D721Med (cell line): ENCODE data around the gene NT5DC4.
"Not testable (repeated sequence)": the region's sequence is repeated elsewhere in the genome, so short reads cannot be mapped to it uniquely, and the experiment has no call there.

Experiments used
- DNase-seq: peaks from one replicate; pipeline ENCODE4 v3.0.0; 2011; ENCODE audit warnings: low spot score; ENCODE audit not compliant: insufficient read length
- FAIRE-seq: peaks from 2 replicates; lab custom pipeline; 2011; peaks lifted over from hg19 to GRCh38; lab: Jason Lieb, UNC
- CTCF ChIP-seq: IDR thresholded peaks from 2 replicates; pipeline ENCODE4 v1.5.1; 2012; ENCODE audit warnings: mild to moderate bottlenecking, control low read depth; ENCODE audit not compliant: insufficient read depth; ENCODE audit errors: missing control alignments

Gene NT5DC4

DNA sequence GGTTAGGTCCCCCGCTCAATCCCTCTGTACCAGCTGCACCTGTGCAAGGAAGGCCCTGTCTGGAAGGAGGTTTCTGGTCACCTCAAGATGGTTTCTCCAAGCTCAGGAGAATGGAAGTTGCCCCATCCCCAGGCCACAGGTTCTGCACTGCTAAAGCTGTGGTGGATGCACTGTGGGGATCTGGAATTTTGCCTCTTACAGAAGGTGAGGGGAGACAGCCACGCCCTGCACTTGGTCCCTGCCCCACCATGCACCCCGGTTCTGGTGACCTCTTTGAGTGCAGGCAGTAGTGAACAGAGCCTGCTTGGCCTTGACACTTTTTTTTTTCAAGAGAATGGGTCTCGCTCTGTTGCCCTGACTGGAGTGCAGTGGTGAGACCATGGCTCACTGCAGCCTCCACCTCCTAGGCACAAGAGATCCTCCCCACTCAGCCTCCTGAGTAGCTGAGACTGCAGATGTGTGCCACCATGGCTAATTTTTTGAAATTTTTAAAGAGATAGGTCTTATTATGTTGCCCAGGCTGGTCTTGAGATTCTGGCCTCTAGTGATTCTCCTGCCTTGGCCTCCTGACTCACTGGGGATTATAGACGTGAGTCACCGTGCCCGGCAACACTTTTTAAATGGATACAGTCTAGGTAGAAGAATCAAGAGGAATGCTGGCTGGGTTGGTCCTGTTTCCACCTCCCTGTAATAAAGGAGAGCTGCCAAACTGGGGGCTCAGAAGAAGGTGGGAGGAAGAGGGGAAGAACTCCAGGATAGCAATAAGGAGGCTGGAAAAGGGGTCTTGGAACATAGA lies 5.8 kb upstream of the NT5DC4 start:
- DNase-seq (no peak), FAIRE-seq (no peak)
- no peak for TF ChIP-seq CTCF

- not testable (repeated sequence) for FAIRE-seq
Observed at GRCh38 chr2:112716094-112716493, 4.7 kb upstream of the NT5DC4 start.

GRCh38 chr2:112716826-112717352 lies 3.9 kb upstream of the NT5DC4 start:
- not testable (repeated sequence) for DNase-seq, FAIRE-seq

More at GRCh38 chr2:112716094-112716493, 4.7 kb upstream of the NT5DC4 start:
- DNase-seq = not testable (repeated sequence)

GRCh38 chr2:112718863-112719370 lies 1.9 kb upstream of the NT5DC4 start:
- FAIRE-seq (no peak), DNase-seq (no peak)
- TF ChIP-seq CTCF = no peak

- FAIRE-seq (no peak), DNase-seq (no peak)
- TF ChIP-seq CTCF = no peak
Observed at GRCh38 chr2:112721819-112722522, 1.2 kb downstream of the NT5DC4 start.

DNA sequence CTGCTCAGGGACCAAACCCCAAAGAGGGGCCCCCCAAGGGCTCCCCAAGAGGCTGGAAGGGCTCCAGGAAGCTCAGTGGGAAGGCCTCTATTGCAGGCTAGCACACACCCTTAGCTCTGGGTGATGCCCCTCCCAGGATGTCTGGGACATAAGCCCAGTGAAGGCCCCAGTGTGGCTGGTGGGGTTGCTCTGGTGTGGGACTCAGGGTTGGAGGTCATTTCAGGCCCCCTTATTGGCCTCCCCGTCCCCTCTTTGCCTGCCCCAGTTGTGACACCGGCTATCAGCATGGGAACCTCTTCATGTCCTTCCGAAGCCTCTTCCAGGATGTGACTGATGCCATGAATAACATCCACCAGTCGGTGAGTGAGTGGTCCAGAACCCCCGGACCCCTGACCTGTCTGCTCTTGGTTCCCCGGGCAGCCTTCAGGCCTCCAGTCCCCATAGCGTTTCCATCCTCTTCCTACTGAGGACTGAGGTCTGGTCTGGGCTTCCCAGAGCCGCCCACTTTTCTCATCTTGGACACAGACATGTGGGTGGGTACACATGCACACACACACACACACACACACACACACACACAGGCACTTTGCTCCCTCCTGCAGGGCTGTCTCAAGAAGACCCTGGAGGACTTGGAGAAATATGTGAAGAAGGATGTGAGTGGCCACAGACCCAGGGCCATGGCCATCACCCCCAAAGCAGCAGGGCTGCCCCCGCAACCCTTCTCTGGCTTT lies 2.2 kb downstream of the NT5DC4 start:
- FAIRE-seq = no peak
- no peak for TF ChIP-seq CTCF
- DNase-seq = no peak

DNA sequence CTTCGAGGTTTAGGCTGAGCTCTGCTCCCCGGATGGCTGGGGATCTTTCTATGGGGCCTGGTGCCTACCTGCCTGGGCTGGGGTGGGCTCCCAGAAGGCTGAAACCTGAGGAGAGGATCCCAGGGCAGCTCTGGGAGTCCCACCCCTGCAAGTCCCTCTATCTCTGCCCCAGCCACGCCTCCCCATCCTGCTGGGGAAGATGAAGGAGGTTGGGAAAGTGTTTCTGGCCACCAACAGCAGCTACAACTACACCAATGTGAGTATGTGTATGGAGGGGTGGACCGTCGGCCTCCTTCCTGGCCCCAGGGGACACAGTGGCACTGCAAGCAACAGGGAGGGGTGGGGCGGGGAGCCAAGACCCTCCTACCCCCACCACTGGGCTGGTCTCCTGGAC lies 2.7 kb downstream of the NT5DC4 start:
- no peak for TF ChIP-seq CTCF
- FAIRE-seq (no peak), DNase-seq (no peak)
